H1 (cell line): ENCODE measurements around the gene TMEM200B. TPM values are rescaled to one million over a fixed set of nuclear protein-coding genes. Genes with fewer than 3 reads are reported as not detected.

Experiments
- ATF2 ChIP-seq: IDR thresholded peaks from 2 replicates; pipeline ENCODE4 v1.6.1; 2012; ENCODE audit warnings: low read length, inconsistent platforms
- BACH1 ChIP-seq: IDR thresholded peaks from 2 replicates; pipeline ENCODE4 v1.6.1; 2012; ENCODE audit warnings: low read length, improper control_type of control experiment
- CBX8 ChIP-seq: fragments of 300-800, 300-1000 bp; sonication (generic); IDR thresholded peaks from 2 replicates; pipeline ENCODE4 v1.7.1; 2016; ENCODE audit warnings: low read depth, low read length, borderline replicate concordance
- GTF2F1 ChIP-seq: IDR thresholded peaks from 2 replicates; pipeline ENCODE4 v1.6.1; 2012; ENCODE audit warnings: low read depth, low read length, improper control_type of control experiment, borderline replicate concordance
- KDM1A ChIP-seq: fragments of 200-600, 300-600 bp; sonication (generic); IDR thresholded peaks from 2 replicates; pipeline ENCODE4 v1.7.1; 2016; ENCODE audit warnings: mild to moderate bottlenecking, low read length, borderline replicate concordance
- TAF7 ChIP-seq: optimal IDR thresholded peaks from 2 replicates; pipeline ENCODE3; 2011; ENCODE audit warnings: low read depth, mild to moderate bottlenecking, inconsistent platforms, low read length, moderate library complexity, borderline replicate concordance
- polyA plus RNA-seq, 7 experiments: library from polyadenylated mRNA; depleted of rRNA in 3 of 7; stranded (reverse) in 5 of 7; unstranded in 2 of 7; fragments of >200 nt in 5 of 7; fragments of 200-250 nt in 2 of 7; gene quantifications; 1 replicate in 5 of 7; 2 replicates in 1 of 7; 4 replicates in 1 of 7; pipeline versions ENCODE4 v1.2.1 to v1.2.3, GENCODE V29; 2011 to 2013; ENCODE audit warnings: missing spikeins in 2 of 7, mixed read lengths in 2 of 7
- total RNA-seq: library from RNA; stranded (reverse); fragmentation: NEBNext Ultra II Directional; extraction: Animal tissue kit (Norgen Biotek cat#: 25700); gene quantifications from 2 replicates; pipeline ENCODE4 v1.2.1, GENCODE V29; 2021

TMEM200B gene
- total and polyA plus RNA-seq, 2 of the 8 experiments (the other 6 are each of a cell fraction or from before 2014, with no cell fraction given), result 4.9 to 11.0 TPM

GRCh38 chr1:29094954-29095353, 28.7 kb downstream of the TMEM200B start (continued):
- TF ChIP-seq TAF7, result no peak
- TF ChIP-seq GTF2F1, result no peak
- TF ChIP-seq KDM1A, result no peak
- TF ChIP-seq BACH1, result no peak
- TF ChIP-seq CBX8, result no peak
- TF ChIP-seq ATF2, result no peak
- TF ChIP-seq, all 59 proteins: peak for 0
